ENCODE measurements around the gene ALG6. TPM values are rescaled to one million over a fixed set of nuclear protein-coding genes. Genes with fewer than 3 reads are reported as not detected.

ALG6 gene
- polyA plus RNA-seq, 1 experiment, result 3.1 TPM

DNA sequence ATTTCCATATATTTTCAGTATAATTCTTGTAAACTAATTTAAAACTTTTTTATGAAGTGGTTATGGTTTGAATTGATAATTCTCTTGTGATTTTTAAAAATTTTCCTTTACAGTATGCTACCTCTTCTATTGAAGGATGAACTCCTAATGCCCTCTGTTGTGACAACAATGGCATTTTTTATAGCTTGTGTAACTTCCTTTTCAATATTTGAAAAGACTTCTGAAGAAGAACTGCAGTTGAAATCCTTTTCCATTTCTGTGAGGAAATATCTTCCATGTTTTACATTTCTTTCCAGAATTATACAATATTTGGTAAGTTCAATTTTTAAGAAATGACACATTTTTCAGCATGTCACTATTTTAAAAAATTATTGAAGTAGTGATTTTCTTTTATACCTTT is 61.4 kb downstream of the ALG6 start:
- CTCF ChIA-PET, result interaction anchor here (1.4 to 1.5 kb wide), 2 partner anchors 10 to 17 kb away, joined by 4 to 5 read pairs; no protein-coding TSS in a partner anchor
- H3K27me3 ChIP-seq (ENCODE audit: control insufficient read depth, insufficient read depth, low read length), result no peaks in the 10 kb centered on the region
- DNase-seq (ENCODE audit: low read depth), result no peak
- no peaks in the 10 kb centered on the region for H3K36me3 ChIP-seq (ENCODE audit: control insufficient read depth, insufficient read depth, low read length)
- TF ChIP-seq, protein P1, sequence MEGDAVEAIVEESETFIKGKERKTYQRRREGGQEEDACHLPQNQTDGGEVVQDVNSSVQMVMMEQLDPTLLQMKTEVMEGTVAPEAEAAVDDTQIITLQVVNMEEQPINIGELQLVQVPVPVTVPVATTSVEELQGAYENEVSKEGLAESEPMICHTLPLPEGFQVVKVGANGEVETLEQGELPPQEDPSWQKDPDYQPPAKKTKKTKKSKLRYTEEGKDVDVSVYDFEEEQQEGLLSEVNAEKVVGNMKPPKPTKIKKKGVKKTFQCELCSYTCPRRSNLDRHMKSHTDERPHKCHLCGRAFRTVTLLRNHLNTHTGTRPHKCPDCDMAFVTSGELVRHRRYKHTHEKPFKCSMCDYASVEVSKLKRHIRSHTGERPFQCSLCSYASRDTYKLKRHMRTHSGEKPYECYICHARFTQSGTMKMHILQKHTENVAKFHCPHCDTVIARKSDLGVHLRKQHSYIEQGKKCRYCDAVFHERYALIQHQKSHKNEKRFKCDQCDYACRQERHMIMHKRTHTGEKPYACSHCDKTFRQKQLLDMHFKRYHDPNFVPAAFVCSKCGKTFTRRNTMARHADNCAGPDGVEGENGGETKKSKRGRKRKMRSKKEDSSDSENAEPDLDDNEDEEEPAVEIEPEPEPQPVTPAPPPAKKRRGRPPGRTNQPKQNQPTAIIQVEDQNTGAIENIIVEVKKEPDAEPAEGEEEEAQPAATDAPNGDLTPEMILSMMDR (IDR thresholded peaks at IDR 0.05; ENCODE audit: insufficient read depth, low read depth, low read length), result no peak
- H3K4me3 ChIP-seq (ENCODE audit: low read depth, low read length), result no peak overlapping the region
- POLR2A ChIA-PET, result no interaction called here

DNA sequence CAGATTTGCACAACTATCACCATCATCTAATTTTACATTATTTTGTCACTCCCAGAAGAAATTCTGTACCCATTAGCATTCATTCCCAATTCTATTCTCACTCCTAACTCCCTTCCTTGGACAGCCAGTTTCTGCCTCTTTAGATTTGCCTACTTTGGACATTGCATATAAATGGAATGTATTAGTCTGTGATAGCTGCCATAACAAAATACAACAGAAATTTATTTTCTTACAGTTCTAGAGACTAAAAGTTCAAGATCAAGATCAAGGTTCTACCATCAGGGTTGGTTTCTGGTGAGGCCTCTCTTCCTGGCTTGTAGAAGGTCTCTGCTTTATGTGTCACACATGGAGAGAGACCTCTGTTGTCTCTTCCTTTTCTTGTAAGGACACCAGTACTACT is 61.9 kb downstream of the ALG6 start:
- POLR2A ChIA-PET, result no interaction called here
- no peak for DNase-seq (ENCODE audit: low read depth)
- H3K36me3 ChIP-seq (ENCODE audit: control insufficient read depth, insufficient read depth, low read length), result no peaks in the 10 kb centered on the region
- CTCF ChIA-PET, result interaction anchor here (1.4 to 1.5 kb wide), 2 partner anchors 10 to 16 kb away, joined by 4 to 5 read pairs; no protein-coding TSS in a partner anchor
- TF ChIP-seq, protein P1 (IDR thresholded peaks at IDR 0.05; ENCODE audit: insufficient read depth, low read depth, low read length), result no peak
- no peaks in the 10 kb centered on the region for H3K27me3 ChIP-seq (ENCODE audit: control insufficient read depth, insufficient read depth, low read length)
- H3K4me3 ChIP-seq (ENCODE audit: low read depth, low read length), result no peak overlapping the region

DNA sequence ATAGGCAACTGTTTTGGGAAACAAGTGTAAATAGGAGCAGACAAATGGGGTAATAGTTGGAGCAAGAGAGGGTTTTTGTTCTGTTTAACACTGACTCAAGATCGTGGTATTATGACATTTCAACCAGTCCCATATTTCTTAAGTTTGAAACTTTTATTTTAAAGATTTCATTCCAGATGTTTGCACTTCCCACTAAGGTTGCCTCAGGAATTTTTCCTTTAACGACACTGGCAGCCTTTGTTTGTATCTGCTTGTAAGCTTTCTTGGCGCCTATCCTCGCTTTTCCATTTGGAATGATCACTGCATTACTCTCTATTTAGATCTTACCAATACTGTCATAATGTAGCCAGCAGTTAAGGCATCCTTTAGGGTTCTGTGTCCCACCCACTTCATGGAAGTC is 67.7 kb downstream of the ALG6 start:
- Histone ChIP-seq H3K36me3 (ENCODE audit: control insufficient read depth, insufficient read depth, low read length) (no peaks in the 10 kb centered on the region), H3K4me3 (ENCODE audit: low read depth, low read length) (no peak overlapping the region), H3K27me3 (ENCODE audit: control insufficient read depth, insufficient read depth, low read length) (no peaks in the 10 kb centered on the region)
- DNase-seq (ENCODE audit: low read depth), result peak; percentile 37
- ChIA-PET POLR2A (no interaction called here), CTCF (interaction anchor here (1.6 kb wide), 1 partner anchor 118 kb away, joined by 7 read pairs; no protein-coding TSS in a partner anchor)
- TF ChIP-seq, protein P1 (IDR thresholded peaks at IDR 0.05; ENCODE audit: insufficient read depth, low read depth, low read length), result no peak

DNA sequence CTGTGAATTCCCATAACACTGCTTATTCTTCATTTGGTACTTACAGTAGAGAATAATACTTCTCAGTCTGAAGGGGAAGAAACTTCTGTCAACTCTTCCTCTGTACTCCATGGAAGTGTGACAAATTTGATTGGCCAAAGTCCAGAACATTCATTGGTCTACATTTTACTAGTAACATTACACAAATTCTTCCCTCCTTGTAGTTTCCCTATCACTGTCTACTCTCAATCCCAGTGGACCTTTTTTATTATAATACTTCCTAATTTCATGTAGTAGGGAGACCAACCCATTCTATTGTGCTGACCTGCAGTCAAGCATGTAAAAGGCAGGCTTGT is 74.7 kb downstream of the ALG6 start:
- H3K4me3 ChIP-seq (ENCODE audit: low read depth, low read length), result no peak overlapping the region
- ChIA-PET POLR2A (no interaction called here), CTCF (interaction anchor here (0.6 to 1.9 kb wide), 7 partner anchors 8 to 605 kb away, joined by 3 to 5 read pairs (median 3); no protein-coding TSS in a partner anchor)
- no peaks in the 10 kb centered on the region for H3K27me3 ChIP-seq (ENCODE audit: control insufficient read depth, insufficient read depth, low read length)
- no peaks in the 10 kb centered on the region for H3K36me3 ChIP-seq (ENCODE audit: control insufficient read depth, insufficient read depth, low read length)
- TF ChIP-seq, protein P1 (IDR thresholded peaks at IDR 0.05; ENCODE audit: insufficient read depth, low read depth, low read length), result no peak
- DNase-seq (ENCODE audit: low read depth), result no peak

DNA sequence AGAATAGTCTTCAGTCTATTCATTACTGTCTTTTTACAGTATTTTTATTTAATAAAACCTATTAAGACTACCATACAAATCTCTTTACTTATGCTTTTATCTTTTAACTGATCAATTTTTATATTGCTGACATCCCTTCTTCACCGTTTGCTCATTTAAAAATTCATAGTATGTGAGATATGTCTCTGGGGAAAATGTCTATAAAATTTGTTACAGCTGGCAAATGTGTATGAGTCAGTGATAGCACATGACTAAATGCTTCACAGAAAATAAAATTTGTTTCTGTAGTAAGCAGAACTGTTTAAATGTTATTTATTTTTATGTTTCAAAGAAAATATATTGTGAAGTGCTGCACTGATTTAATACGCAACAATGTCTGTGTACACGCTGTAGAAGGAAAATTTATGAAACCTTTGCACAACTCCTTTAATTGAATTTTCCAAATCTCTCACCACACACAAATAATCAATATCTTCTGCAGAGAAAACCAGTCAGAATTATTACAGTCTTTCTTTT is 81.4 kb downstream of the ALG6 start:
- Histone ChIP-seq H3K36me3 (ENCODE audit: control insufficient read depth, insufficient read depth, low read length) (no peaks in the 10 kb centered on the region), H3K4me3 (ENCODE audit: low read depth, low read length) (no peak overlapping the region), H3K27me3 (ENCODE audit: control insufficient read depth, insufficient read depth, low read length) (no peaks in the 10 kb centered on the region)
- TF ChIP-seq, protein P1 (IDR thresholded peaks at IDR 0.05; ENCODE audit: insufficient read depth, low read depth, low read length), result no peak
- POLR2A ChIA-PET, result no interaction called here
- CTCF ChIA-PET, result no interaction called here
- peak; percentile 15 for DNase-seq (ENCODE audit: low read depth)

All from BJ (cell line).